Urothelium cell line (cell line): Measurements from ENCODE around the gene DHFR2.
"Not testable (repeated sequence)": the region's sequence is repeated elsewhere in the genome, so short reads cannot be mapped to it uniquely, and the experiment has no call there.

ENCODE experiments used
- DNase-seq: peaks from one replicate; pipeline ENCODE4 v3.0.0; 2011; ENCODE audit warnings: low spot score, mixed read lengths
- FAIRE-seq: peaks from 2 replicates; lab custom pipeline; 2011; peaks lifted over from hg19 to GRCh38; lab: Jason Lieb, UNC

DHFR2 gene

DNA sequence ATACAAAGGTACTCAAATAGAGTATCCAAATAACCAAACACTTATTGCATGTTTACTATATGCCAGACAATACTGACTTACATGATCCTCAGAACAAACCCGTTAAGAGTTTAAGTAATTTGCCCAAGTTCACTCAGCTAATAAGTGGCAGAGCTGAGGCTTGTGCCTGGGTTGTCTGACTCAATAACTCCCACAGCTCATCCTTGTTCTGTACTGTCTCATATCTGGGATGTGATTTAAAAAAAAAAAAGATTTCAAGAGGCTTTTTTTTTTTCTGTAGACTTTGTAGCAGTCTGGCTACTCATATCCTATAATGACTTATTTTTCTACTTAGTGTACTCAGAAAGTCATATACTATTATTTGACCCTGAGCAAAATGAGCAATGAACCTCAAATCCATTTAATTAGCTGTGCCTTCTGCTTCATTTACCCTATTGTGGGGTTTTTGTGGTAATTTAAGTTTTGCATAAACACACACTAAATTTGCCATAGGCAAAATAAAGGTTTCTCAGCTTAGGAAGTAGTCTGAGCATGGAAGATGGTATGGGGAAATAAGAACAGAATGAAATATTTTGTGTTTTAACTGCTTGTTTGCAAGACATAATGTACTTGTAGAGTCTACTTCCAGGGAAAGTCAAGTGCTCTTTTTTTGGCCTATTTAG, 3.2 kb upstream of the DHFR2 start:
- FAIRE-seq (no peak), DNase-seq (no peak)

DNA sequence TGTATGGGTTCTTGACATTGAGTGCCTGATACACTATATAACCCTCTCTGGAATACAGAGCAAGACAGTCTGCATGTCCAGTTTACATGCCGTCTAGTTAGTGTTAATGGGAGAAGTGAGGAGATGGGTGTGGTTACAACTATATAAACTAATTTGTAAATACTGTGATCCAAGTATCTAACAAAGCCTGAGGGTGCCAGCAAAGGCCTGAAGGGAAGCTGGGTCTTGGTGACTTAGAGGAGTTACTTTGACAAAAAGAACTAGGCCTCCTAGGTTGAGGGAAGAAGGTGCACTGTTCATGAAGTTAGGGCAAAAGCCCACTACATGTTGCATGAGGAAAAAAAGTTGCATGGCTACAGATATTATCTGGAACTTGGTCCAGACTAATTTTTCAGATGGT, 2.4 kb upstream of the DHFR2 start:
- FAIRE-seq, result no peak
- no peak for DNase-seq

DNA sequence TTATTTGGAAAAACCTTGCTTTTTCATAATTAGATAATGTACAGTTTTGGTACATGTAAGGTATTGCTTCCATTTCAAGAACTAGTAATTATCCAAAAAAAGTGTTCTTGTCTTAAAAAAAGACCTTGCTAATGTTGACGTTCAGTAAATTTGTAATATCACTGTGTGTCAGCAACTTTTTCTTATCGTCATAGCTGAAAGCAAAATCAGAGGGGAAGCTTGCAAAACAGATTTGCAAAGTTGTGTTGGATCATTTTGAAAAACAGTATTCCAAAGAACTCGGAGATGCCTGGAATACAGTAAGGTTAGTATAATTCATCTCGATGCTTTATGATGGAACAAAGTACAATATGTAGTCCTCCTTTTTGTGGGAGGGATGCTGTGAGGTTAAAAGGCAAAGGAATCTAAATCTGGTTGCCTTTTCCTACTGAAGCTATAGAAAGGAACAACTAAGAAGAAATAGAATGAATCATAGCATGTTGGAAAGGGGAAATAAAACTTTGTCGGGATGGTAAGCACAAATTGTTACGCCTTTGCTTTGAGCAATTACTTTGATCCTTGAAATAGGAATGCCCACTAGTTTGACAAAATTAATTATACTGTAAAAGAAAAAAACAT, 1.6 kb upstream of the DHFR2 start:
- no peak for DNase-seq
- FAIRE-seq, result no peak

DNA sequence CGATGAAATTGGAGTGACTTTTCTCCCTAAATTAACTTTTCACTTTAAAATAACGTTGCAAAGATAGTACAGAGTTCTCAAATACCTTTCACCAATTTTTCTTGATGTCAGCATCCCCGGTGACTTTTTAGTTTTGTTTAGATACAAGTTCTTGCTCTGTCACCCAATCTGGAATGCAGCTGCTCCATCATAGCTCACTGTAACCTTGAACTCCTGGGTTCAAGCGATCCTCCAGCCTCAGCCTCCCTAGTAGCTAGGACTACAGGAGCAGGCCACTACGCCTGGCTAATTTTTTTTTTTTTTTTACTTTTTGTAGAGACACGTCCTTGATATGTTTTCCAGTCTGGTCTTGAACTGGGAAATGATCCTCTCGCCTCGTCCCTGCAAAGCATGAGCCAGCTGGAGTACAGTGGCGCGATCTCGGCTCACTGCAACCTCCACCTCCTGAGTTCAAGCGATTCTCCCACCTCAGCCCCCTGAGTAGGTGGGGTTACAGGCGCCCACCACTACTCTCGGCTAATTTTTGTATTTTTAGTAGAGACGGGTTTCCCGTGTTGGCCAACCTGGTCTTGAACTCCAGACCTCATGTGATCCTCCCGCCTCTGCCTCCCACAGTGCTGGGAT, 892 bp upstream of the DHFR2 start:
- DNase-seq, result no peak
- no peak for FAIRE-seq

DNA sequence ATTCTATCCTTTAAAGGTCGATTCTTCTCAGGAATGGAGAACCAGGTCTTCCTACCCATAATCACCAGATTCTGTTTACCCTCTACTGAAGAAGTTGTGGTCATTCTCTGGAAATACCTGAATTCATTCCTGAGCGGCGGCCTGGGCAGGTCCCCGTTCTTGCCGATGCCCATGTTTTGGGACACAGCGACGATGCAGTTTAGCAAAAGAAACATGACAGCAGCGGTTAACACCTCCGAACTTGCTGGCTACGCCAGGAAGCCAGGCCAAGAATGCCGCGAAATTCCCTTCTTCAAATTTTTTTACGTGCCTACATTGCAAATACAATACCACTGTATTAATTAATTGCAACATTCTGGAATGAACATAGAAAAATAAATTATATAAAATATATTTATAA, 1.4 kb downstream of the DHFR2 start:
- FAIRE-seq, result no peak
- no peak for DNase-seq

DNA sequence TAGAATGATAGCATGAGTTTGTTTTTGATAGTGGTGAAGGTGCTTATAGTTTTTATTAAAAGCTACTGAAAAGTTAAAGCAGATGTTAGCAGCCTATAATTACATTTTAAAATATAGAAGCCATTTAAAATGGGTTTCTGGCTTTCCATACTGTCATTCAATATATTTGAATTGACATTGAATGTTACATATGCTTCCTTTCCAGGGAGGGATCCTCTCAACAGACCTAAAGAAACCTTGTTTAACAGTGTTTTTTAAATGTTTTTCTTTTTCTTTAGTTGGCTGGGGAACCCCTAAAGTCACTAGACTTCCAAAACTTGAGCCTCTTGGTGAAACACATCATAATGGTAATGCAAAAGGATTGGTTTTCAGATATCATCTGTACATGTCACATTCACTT, 12.2 kb downstream of the DHFR2 start:
- DNase-seq (no peak), FAIRE-seq (no peak)

DNA sequence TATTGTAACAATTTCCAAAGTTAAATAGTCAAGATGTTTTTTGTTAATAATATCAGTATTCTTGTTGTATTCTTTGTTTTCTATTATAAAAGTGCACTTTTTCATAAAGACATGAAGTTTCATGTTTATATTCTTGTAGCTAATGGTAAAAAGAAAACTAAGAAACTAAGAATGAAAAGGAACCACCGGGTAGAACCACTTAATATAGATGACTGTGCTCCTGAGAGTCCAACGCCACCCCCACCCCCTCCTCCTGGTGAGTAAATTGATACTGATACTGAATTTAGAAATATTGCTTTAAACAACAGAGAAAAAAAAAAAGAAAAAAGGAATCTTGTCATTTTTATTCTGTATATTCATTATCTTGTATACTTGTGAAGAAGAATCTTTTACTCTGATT, 13.4 kb downstream of the DHFR2 start:
- no peak for DNase-seq
- no peak for FAIRE-seq

DNA sequence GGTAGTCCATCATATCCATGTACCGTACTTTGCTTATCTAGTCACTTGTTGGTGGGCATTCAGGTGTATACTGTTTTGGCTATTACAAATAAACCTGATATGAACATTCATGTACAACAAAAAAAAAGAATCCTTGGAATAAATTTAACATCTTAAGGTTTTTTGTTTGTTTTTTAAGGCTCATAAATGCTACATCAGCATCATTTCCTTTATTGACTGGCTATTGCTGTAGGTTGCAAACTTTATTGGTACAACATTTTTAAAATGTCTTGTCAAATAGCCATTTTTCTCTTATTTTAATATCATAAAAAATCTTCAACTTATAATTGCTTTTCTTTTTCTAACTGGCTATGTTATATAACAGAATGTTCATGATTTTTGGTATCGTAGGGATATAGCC, 16.2 kb downstream of the DHFR2 start:
- DNase-seq (no peak), FAIRE-seq (no peak)

DNA sequence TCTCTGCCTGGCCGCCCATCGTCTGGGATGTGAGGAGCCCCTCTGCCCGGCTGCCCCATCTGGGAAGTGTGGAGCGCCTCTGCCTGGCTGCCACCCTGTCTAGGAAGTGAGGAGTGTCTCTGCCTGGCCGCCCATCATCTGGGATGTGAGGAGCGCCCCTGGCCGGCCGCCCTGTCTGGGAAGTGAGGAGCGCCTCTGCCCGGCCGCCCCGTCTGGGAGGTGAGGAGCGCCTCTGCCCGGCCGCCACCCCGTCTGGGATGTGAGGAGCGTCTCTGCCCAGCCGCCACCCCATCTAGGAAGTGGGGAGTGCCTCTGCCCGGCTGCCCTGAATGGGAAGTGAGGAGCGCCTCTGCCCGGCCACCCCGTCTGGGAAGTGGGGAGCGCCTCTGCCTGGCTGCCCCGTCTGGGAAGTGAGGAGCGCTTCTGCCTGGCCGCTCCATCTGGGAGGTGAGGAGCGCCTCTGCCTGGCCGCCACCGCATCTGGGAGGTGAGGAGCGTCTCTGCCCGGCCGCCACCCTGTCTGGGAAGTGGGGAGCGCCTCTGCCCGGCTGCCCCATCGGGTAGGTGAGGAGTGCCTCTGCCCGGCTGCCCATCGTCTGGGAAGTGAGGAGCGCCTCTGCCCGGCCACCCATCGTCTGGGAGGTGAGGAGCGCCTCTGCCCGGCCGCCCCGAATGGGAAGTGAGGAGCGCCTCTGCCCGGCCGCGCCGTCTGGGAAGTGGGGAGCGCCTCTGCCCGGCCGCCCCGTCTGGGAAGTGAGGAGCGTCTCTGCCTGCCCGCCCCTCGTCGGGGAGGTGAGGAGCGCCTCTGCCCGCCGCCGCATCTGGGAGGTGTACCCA, 18.4 kb downstream of the DHFR2 start:
- FAIRE-seq, DNase-seq: not testable (repeated sequence)

DNA sequence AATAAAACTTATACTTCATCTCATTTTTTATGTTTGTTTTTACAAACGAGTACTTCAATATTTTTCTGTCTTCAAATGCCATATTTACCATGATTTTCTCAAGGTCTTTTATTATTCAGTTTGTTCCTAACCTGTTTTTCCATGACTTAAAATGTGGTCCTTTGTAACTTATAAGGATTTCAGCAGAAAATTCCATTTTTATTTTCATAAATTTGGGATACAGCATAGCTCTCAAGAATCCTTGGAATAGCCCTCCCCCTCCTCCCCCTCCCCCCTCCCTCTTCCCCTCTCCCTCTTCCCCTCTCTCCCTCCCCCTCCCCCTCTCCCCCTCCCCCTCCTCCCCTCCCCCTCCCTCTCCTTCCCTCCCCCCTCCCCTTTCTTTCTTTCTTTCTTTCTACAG, 19.4 kb downstream of the DHFR2 start:
- DNase-seq (no peak), FAIRE-seq (no peak)

DNA sequence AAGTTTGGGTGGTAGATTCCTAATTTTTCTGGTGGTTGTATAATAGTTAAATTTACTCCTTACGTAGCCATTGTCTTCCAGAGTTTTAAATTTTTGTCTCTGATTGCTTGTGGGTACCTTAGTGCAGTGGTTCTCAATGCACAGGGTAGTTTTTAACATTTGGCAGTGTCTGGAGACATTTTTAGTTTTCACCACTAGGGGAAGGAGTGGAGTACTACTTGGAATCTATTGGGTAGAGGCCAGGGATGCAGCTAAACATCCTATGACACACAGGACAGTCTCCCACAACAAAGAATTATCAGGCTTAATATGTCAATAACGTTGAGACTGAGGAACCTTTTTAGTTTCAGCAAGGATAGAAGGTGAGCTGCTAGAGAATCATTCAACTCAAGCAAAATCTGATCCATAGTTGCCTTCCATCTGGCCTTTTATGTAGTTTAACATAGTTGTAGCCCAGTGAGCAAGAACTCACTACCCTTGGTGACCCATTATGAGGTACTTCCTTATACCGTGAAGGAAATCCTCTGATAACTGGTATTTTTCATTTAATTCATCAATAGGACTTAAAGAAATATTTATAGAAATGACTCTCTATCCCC, 25.7 kb downstream of the DHFR2 start:
- FAIRE-seq, result no peak
- DNase-seq, result peak; percentile 36

DNA sequence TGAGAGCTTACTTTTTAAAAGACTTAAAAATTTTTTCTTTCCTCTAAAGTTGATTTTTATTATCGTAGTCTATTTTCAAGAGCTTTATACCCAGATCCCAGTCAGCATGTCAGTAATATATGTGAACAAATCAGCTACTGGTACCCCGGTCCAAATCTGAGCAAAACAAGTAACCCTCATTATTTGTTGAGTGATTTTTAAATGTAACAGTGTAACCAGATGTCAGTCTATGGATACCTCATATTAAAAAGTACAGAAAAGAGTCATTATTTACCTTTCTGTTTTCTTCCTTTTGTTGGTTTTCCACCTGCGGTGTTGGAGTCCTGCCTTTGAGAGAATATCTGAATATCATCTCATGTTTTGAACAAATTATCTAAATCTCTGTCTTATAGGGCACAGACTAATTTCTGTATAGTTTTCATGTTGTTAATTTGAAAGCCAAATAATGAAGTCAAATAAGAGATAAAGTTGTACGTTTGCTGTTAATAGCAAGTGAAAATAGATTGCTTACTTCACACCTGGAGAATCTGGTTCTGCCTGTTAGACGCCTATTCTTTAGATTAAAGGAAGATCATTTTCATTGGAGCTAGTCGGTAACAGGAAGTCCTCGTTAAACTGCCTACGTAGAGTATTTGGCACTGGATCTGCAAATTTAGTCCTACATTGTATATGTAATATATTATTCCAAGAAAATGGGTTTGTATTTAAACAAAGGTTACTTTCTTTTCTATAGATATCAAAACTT, 34.5 kb downstream of the DHFR2 start, which contains the start of gene STX19:
STX19 (minus strand) TSS at position 505 of the 745 bp plus-strand sequence. CDS start 13,328 bp downstream, outside the sequence.
- no peak for FAIRE-seq

DNA sequence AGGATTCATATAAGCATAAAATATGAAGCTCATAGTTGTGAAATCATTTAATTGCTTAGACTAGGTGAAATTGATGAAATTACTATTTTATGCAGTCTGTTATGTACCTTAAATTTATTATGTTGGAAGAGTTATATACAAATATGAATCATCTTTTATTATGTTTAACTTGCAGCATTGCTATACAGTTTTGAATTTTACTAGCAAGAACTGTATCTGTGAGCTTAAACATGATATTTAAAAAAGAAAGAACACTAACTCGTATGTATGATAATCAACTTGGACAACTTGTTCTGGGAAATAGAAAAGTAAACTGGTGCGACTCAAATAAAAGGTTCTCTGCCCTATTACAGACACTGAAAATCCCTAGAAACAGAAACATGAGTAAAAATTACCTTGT, 36.1 kb downstream of the DHFR2 start:
- DNase-seq (no peak), FAIRE-seq (no peak)

More for the DNA sequence above, 34.5 kb downstream of the DHFR2 start, which contains the start of gene STX19:
- no peak for DNase-seq

DNA sequence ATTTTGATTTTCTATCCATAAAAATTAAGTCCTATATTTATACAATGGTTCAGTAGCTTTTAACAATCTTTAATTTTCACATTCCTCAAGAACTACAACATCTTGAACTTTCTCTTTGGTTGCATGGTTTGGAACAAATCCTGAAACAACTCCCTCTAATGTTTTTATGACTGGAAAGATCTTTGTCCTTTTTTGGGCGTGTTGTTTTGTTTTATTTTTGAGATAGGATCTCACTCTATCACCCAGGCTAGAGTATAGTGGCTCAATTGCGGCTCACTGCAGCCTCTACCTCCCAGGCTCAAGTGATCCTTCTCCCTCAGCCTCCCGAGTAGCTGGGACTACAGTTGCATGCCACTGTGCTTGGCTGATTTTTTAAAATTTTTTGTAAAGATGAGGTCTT, 38.3 kb downstream of the DHFR2 start:
- FAIRE-seq (no peak), DNase-seq (no peak)

DNA sequence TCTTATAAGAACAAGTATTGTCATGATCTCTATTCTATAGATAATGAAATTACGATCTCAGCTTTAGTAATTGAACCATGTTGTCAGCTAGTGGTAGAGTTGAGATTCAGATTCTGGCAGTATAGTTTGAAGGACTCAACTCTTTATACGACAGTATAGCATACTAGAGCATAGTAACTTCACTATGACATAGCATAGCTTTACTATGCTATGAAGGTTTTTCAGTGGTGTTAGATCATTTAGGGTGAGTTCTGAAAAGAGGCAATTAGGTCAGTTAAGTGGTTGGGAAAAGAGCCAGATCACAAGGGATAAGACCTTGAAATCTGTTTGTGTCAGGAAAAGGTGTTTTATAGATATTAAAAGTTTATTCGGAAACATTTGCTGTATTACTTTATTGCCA, 42.4 kb downstream of the DHFR2 start:
- FAIRE-seq, result no peak

DNA sequence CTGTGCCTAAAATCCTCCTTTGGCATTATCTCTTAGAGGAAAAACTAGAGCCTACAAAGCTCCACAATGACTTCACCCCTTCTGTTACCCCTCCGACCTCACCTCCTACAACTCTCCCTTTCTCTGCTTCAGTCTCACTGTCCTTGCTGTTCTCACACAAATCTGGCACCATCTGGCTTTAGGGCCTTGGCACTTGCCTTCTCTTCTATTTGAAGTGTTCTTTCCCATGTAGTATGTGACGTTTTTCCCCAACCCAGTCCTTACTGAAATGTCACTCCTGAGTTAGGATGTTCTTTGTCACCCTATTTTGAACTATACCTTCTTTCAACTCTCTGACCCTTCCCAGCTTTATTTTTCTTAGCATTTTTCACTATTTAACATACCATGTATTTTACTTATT, 43.1 kb downstream of the DHFR2 start:
- no peak for DNase-seq
- FAIRE-seq, result no peak

More for the DNA sequence above, 42.4 kb downstream of the DHFR2 start:
- DNase-seq, result no peak

DNA sequence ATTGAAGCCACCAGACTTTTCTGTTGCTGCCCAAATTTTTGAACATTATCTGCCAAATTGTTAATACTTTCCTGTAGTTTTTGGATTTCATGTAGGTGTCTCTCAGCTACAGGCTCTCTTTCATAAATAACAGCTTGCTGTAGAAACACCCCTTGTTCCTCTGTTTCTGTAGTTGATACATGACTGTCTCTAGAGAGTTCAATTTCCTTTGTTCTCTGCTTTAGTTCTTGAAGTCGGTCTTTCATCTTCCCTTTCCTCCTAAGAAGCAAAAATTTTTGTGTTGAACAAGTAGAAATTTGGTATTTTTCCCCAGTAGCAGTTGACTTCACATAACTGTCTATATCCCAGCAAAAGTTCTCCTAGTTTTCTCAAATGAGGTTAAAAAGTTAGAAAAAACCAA, 47.7 kb downstream of the DHFR2 start:
- DNase-seq, result no peak
- FAIRE-seq, result no peak

DNA sequence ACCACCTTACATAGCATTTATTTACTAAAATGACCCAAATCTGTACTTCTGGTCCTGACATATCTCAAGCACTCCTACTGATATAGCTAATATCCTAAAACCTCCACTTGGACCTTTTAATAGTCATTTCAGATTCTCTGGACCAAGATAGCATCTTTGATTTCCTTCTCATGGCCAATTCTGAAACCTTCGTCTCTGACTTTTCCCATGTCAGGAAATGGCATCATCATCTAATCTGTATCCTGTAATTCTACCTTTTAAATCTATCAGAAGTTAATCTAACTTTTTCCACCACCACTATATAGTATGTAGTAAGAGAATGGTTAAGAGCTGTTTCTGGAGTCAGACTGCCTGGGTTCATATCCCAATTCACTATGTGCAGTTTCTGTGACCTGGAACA, 50.5 kb downstream of the DHFR2 start:
- FAIRE-seq, result no peak
- DNase-seq, result no peak

DNA sequence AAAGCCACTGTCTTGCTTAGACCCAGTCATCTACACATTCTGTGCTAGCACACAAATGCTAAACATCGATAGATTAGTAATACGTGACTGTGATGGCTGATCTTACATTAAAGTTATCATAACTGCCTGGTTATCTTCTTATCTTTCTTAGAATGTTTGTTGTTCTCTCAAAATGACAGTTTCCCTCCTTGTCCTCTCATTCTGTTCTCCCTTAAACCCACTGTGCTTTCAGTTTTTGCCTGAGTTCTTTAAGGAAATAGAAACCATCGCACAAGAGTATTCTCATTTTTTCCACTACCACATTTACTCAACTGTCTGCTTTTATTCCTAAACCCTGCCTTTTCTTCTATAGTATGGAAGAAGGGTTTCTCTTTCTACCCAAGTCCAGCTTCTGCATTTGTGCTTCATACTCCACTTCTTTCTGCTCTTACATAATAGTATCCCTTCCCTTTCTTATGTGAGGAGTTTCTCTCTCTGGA, 51.4 kb downstream of the DHFR2 start:
- DNase-seq, result no peak
- no peak for FAIRE-seq

DNA sequence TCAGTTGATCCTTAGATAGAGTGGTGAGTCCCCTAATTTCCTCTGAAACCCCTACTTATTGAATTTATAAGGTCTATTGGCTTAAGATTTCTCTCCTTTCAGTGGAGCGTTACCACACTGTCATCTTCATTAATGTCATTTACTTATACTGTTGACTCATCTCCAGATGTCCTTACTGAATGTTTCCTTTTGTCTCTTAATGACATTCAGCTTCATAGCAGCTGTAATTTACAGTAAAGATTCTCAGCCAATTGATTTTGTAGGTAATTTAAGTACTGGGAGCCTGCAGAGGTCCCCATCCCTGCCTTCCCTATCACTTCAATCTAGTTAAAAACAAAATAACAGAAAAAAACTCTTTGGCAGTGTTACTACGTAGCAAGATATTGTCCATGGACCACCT, 53.1 kb downstream of the DHFR2 start:
- DNase-seq (no peak), FAIRE-seq (no peak)
